Measurements from ENCODE around the gene CFAP73.
A peak's percentile ranks its signal among the peaks of the same experiment; 100 is the strongest.

Gene CFAP73

DNA sequence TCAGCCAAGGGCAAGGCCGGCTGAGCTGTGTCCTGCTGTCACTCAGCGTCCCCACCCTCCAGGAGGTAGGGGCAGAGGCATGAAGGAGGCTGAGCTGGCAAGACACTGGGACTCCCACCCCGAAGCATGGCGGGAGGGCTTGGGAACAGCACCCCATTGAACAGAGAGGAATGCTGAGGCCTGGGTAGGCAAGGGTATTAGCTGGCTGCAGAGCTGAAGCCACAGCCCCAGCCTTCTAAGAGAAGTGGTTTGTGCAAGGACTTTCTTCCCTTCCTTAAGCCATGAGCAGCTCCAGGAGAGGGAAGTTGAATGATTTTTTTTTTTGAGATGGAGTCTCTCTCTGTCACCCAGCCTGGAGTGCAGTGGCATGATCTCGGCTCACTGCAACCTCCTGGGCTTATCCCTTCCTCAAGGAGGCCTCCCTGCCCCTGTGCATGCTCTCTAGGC is 6.6 kb upstream of the CFAP73 start:
- DNase-seq = no peak

DNA sequence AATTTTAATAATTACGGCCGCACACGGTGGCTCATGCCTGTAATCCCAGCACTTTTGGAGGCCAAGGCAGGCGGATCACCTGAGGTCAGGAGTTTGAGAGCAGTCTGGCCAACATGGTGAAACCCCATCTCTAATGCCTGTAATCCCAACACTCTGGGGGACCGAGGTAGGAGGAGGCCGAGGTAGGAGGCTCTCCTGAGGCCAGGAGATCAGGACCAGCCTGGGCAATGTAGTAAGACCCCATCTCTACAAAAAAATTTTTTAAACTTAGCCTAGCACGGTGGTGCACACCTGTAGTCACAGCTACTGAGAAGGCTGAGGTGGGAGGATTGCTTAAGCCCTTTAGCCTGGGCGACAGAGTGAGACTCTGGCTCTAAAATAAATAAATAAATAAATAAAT is 5.6 kb upstream of the CFAP73 start:
- DNase-seq = no peak

DNA sequence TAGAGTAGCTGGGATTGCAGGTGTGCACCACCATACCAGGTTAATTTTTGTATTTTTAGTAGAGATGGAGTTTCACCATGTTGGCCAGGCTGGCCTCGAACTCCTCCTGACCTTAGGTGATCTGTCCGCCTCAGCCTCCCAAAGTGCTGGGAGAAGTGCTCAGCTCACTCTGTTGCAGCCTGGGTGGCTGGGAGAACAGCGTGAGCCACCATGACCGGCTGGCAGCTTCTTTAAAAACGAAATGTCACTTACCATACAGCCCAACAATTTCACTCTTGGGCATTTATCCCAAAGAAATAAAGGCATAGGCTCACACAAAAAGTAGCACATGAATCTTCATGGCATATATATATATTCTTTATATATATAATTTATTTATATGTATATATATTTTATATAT is 4.7 kb upstream of the CFAP73 start:
- no peak for DNase-seq

DNA sequence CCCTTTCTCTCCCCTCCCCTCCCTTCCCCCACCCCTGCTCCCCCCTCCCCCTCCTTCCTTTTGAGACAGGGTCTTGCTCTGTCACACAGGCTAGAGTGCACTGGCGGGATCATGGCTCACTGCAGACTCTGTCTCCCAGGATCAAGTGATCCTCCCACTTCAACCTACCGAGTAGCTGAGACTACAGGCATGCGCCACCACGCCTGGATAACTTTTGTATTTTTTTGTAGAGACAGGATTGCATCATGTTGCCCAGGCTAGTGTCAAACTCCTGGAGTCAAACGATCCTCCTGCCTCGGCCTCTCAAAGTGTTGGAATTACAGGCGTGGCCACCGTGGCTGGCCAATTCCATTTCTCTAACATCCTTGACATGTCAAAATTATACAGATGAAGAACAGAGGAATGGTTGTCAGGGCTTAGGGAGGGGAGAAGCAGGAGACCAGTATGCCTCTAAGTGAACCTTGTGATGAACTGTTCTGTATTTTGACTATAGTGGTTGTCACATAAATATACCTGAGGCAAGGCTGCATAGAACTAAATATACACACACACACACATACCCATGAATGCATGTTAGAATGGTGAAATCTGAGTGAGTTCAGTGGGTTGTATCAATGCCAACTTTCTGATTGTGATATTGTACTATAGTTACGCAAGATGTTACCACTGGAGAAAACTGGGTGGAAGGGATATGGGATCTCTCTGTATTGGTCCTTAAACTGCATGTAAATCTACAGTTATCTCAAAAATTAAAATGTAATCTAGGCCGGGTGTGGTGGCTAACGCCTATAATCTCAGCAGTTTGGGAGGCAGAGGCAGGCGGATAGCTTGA is 3.6 kb upstream of the CFAP73 start:
- no peak for DNase-seq

DNA sequence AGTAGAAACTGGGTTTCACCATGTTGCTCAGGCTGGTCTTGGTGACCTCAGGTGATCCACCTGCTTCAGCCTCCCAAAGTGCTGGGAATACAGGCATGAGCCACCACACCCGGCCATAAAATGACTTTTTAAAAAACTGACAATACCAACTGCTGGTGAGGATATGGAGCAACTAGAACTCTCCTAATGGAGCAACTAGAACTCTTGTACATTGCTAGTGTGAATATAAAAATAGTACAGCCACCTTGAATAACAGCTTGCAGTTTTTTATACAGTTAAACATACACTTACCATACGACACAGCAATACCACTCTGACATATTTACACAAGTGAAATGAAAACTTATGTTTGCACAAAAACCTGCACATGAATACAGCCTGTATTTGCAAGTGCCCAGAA is 2.5 kb upstream of the CFAP73 start:
- DNase-seq = no peak

DNA sequence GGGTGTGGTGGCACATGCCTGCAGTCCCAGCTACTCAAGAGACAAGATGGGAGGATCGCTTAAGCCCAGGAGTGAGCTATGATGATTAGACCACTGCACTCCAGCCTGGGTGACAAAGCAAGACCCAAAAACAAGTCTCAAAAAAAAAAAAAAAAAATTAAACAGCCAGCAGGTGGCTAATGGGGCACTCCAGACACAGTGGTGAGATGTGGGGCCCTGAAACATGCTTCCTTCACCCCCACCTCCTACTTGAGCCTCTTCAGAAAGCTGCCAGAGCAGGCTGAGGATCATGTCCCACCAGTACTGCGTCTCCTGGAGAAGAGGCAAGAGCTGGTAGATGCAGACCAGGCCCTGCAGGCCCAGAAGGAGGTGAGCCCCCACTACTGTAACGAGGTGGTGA is 2.1 kb downstream of the CFAP73 start:
- DNase-seq = no peak

DNA sequence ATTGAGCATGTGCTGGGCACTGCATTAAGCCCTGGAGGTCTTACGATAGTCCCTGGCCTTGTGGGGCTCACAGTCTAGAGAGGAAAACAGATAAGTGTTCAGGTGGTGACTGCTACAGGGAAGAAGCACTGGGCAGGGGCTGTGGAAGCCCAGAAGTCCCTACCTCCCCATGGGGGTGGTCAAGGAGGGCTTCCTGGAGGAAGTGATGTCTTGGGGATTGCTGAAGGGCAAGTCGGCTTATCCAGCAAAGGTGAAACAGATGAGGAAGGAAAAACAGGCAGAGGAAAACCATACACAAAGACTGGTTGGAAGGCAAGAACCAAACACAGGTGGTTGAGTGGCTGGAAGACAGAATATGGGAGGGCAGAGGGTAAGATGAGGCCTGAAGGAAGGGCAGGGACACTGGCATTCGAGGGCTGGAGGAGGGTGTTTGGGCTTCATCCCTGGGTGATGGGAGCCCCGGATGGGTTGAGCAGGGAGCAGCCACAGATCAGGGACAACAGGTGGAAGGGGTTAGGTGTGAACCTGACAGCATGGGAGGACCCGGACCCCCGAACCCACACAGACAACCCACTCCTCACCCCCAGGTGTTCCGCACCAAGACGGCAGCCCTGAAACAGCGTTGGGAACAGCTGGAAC is 2.8 kb downstream of the CFAP73 start:
- DNase-seq = no peak

DNA sequence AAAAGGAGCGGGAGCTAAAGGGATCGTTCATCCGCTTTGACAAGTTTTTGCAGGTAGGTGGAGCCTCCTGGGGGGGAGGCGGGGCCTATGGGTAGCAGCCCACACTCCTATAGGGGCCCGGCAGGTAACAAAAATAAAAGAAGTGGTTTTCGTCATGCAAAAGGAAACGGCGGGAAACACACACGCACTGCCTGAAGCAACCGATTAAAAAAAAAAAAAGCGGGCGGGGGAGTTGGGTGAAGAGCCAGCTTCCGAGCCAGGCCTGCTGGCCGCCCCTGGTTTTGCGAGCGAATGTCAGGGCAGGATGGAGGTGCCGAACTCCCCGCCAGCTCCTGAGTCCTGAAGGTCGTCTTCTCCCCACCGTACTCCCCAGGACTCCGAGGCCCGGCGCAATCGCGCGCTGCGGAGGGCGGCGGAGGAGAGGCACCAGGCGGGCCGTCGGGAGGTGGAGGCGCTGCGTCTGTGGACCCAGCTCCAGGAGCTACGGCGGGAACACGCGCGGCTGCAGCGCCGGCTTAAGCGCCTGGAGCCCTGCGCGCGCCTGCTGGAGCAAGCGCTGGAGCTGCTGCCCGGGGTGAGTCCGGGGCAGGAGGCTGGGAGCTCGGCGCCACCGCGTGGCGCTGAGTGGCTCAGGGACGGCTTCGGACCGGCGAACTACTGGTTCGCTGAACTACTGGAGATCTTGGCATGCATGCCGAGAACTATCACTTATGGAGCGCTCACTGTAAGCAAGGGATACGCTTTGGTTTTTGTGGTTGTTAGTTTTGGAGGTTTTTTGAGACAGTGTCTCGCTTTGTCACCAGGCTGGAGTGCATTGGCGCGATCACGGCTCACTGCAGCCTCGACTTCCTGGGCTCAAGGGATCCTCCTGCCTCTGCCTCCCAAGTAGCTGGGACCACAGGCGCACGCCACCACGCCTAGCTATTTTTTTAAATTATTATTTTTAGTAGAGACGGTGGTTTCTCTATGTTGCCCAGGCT is 3.6 kb downstream of the CFAP73 start:
- DNase-seq = peak; percentile 43

DNA sequence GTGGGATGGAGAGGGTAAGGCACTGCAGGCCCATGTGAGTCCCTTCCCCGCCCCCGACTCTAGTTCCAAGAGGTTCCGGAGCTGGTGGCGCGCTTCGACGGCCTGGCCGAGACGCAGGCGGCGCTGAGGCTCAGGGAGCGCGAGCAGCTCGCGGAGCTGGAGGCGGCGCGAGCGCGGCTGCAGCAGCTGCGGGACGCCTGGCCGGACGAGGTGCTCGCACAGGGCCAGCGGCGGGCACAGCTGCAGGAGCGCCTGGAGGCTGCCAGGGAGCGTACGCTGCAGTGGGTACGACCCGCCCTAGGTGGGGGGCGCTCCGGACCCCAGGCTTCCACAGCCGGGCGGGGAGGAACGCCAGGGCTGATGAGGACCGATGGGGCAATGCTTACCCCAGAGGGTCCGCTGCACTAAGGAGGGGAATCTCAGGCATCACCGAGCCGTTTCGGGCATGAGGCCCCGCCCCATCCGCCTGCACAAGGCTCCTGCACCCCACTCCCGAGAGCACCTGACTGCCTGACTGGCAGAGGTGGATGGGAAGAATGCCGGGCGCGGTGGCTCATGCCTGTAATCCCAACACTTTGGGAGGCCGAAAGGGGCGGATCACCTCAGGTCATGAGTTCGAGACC is 4.9 kb downstream of the CFAP73 start:
- no peak for DNase-seq

DNA sequence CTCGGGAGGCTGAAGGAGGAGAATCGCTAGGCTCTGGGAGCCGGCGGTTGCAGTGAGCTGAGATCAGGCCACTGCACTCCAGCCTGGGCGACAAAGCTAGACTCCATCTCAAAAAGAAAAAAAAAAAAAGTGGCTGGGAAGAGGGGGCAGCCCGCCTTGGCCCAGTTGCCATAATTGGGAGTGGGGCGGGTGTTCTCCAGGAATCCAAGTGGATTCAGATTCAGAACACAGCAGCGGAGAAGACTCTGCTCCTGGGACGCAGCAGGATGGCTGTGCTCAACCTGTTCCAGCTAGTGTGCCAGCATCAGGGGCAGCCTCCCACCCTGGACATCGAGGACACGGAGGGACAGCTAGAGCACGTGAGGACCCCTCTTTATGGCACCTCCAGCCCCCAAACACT is 5.5 kb downstream of the CFAP73 start:
- no peak for DNase-seq

DNA sequence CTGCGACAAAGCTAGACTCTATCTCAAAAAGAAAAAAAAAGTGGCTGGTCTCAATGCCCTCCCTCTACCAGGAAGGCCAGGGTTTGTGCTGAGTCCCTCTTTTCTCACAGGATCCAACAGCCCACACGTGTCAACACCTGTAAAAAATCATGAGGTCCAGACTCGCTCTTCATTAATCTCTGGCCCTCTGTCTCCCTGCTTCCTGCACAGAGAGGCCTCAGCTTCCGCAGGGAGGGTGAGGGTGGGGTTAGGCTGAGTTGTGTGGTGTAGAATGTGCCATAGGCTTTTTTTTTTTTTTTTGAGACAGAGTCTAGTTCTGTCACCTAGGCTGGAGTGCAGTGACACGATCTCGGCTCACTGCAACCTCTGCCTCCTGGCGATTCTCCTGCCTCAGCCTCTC is 6.1 kb downstream of the CFAP73 start:
- DNase-seq = no peak

DNA sequence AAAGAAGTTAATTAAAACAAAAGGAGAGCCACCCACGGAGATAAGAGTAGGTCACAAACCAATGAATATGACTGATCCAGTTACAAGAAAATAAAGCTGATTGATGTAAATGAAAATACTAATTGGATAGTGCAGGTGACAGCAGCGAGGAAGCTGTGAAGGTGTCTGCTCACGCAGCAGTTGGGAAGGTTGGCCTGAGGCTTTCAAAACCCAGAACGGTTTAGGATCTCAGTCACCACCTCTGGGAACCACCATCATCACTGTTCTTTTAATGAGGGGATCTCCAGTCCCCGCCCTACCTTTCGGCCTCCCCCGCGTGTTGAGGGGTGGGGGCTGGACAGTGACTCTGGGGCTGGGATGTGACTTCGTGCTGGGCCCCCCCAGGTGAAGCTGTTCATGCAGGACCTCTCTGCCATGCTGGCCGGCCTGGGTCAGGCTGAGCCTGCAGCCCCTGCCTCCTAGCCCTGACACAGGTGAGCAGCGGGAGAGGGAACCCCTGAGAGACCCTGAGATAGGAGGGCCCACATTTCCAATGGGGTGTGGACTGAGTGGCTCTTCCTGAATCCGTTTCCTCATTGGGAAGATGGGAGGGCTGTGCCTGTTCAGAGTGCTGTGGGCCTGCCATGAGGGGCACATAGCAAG is 7.8 kb downstream of the CFAP73 start:
- no peak for DNase-seq

DNA sequence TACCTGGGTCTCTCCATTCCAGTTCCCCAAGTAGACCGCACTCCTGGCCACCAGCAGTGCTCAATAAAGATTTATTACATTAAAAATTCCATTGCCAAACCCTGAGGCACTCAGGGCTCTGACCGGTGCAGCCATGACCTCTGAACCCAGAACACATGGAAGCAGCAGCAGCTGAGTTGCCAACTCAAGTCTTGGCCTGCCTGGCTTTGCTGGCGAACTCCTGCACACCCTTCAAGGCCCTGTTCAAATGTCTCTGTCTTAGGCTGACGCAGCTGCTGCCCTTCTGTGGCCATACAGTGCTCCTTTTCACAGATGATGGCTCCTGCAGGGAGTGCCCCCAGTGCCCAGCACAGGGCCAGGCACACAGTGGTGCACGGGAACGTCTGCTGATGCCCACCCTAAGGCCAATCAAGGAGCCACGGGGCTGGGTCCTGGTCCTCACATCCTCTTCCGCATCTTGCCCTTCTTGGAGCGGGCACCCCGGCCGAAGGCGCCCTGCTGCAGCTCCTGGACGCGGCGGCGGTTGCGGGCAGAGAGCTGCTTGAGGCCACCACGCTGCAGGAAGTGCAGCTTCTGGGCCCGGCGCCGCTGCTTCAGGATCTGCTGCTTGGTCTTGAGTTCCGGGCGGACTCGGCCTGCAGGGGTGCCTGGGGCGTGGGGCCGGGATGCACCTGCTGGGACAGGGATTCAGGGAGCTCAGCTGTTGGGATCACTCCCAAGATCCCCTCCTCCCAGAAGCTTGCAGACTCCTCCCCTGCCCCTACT is 9.1 kb downstream of the CFAP73 start:
- DNase-seq = no peak

DNA sequence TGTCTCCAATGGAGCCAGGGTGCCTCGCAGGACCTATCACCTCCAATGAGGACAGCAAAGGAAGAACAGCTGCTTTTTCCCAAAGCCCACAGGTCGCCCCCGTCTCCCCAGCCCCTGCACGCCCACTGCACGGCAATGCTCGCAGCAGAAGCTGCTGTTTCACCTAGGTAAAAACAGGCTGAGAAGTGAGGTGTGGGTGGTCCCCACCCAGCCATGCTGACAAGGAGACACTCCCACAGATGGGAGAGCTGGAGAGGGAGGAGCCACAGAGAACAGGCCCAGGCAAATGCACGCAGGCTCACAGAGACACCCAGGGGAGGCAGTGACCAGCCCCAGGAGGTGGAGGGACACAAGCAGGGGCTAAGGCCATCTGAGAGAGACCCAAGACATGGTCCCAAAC is 10.4 kb downstream of the CFAP73 start:
- no peak for DNase-seq

DNA sequence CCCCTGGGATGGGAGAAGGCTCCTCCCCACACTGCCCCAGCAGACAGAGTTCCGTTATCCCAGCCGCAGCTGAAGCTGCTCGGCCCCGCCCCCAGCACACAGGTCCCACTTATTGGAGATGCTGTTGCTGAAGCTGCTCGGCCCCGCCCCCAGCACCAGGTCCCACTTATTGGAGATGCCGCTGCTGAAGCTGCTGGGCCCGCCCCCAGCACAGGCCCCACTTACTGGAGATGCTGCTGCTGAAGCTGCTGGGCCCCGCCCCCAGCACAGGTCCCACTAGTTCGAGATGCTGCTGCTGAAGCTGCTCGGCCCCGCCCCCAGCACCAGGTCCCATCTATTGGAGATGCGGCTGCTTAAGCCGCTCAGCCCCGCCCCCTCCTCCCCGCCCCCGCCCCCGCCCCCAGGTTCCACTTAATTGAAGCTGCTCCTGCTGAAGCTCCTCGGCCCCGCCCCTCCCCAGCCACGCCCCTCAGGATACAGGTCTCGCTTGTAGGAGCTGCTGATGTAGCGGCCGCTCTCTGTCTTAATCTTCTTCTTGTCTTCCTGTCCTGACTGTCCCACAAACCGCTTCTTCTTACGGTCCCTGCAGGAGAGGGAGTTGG is 12.0 kb downstream of the CFAP73 start:
- no peak for DNase-seq

DNA sequence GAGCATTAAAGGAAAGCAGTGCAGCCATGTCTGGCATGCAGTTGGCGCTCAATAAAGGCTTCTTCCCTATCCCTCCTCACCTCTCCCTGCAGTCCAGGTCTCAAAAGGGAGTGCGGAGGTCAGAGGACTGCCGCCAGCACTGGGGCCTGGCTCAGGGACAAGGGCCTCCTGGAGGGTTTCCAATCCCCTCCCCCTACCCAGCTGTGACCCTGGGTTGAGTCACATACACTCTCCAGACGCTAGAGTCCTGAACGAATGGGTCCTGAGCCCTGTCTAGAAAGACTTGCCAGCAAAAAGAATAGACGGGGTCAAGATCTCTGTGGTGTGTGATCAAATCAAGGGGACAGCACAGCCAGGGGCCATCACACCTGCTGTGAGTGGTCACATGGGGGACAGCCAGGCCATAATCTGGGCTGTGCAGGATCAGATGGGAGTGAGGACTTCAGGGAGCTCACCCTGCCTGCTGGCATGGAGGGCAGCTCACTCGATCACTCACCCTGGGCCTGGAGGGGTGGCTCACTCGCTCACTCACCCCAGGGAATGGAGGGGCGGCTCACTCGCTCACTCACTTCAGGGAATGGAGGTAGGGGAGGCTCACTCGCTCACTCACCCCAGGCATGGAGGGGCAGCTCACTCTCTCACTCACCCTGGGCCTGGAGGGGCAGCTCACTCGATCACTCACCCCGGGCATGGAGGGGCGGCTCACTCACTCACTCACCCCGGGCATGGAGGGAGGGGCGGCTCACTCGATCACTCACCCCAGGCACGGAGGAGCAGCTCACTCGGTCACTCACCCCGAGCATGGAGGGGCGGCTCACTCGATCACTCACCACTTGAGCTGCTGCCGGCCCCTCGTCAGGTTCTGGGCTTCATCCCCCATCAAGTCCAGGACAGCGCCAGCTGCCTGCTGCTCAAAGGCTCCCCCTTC is 12.8 kb downstream of the CFAP73 start:
- DNase-seq = no peak

DNA sequence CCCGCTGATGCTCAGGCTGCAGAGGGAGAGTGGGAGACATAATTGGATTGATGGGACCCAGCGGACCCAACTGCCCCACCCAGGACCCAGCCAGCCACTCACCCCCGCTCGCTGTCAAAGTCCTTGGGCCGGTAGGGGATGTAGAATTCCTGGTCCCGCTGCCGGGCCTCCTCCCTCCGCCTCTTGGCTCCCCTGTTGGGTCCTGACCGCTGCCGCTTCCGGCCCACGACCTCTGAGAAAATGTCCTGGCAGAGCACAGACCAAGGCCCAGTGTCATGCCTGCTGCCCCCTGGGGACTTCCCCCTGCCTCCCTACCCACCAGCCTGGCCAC is 13.5 kb downstream of the CFAP73 start:
- DNase-seq = no peak

DNA sequence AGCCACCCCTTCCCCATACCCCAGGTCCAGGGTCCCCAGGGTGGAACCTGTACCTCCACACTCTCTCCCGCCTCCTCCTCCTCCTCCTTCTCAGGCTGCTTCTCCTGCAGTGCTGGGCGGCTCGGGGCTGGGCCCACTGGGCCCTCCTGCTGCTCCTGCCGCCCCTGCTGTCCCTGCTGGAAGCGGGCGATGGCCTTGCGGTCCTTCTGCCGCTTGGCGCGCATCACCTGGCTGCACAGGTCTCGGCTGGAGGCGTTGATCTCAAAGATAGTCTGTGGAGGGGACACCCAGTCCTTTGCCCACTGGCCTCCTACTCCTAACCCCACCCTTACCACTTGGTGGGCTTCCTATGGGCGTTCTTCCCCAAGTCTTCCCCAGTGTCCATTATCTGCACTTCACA is 14.5 kb downstream of the CFAP73 start:
- no peak for DNase-seq

DNA sequence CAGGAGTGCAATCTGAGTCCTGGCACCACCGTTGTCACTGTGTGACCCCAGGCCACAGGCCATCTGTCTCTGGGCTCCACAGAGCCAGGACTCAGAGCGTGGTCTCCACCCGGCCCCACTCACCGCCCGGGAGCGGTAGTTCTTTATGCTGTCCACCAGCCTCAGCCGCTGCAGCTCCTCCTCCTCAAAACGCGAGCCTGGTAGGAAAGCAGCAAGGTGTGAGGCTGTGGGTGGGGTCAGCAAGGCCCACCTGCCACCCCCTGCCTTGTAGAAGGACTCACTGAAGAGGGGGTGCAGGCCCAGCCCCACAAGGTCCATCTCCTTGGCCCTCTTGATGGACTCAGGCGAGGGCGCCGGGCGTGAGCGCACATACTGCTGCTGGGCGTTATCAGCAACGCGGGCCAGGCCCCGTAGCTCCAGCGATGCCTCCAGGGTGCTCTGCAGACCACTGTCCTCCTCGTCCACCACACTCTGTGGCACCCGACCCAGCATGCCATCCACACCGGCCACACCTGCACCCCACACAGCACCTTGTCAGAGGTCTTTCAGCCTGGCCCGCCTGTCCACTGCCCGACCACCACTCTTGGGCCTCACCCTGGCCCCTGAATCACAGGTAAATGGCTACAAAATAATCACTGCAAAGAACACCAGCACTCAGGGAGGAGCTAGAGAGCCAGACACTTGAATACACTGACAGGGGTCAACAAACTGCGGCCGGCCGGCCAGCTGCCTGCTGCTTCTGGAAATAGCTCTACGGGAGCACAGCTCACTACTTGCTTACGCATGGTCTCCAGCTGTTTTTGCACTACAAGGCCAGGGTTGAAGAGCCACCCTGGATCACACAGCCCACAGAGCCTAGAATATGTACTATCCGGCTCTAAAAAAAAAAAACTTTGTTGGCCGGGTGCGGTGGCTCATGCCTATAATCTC is 16.3 kb downstream of the CFAP73 start:
- DNase-seq = no peak
